ENCODE data around the gene BRD7.

- no peak for TF ChIP-seq CTCF (conservative IDR thresholded peaks at IDR 0.05; ENCODE audit: low read depth, low read length)
- no peak for TF ChIP-seq EZH2 (IDR thresholded peaks at IDR 0.05; ENCODE audit: low read length, unreplicated experiment)
These were observed 76.8 kb downstream of the BRD7 start for GRCh38 chr16:50291719-50292565.

Data from PC-3 (cell line).